ENCODE results near the gene CCDC6.

- TF ChIP-seq YY1 (IDR thresholded peaks at IDR 0.05; ENCODE audit: insufficient read depth, insufficient read length) (no peak), SUZ12 (IDR thresholded peaks at IDR 0.05; ENCODE audit: extremely low read depth, insufficient read depth, insufficient read length) (no peak), ZNF274 (IDR thresholded peaks at IDR 0.05; ENCODE audit: low read depth, low read length) (no peak)
These were observed 126.4 kb downstream of the CCDC6 start for GRCh38 chr10:59779756-59780533.

All from NT2/D1 (cell line).